HG02852 (cell line): ENCODE results near the gene SFSWAP.
"Not testable (repeated sequence)": the region's sequence is repeated elsewhere in the genome, so short reads cannot be mapped to it uniquely, and the experiment has no call there.

Experiments
- ATAC-seq: cut with Tn5 transposase; IDR thresholded peaks from one replicate; pipeline ENCODE4 v1.9.1; 2021; ENCODE audit warnings: mild to moderate bottlenecking, moderate library complexity; ENCODE audit not compliant: unreplicated experiment

SFSWAP gene

GRCh38 chr12:131756441-131756840, 45.6 kb downstream of the SFSWAP start:
- no peak for ATAC-seq

- ATAC-seq: no peak
Measured at GRCh38 chr12:131757111-131757510, 46.2 kb downstream of the SFSWAP start.

- no peak for ATAC-seq
Measured at GRCh38 chr12:131758016-131758739, 47.3 kb downstream of the SFSWAP start.

- no peak for ATAC-seq
Measured at GRCh38 chr12:131759176-131759575, 48.3 kb downstream of the SFSWAP start.

- no peak for ATAC-seq
Measured at GRCh38 chr12:131761638-131762037, 50.7 kb downstream of the SFSWAP start.

- ATAC-seq: no peak
Measured at GRCh38 chr12:131764738-131765137, 53.8 kb downstream of the SFSWAP start.

- no peak for ATAC-seq
Measured at GRCh38 chr12:131765961-131766360, 55.1 kb downstream of the SFSWAP start.

- no peak for ATAC-seq
Measured at GRCh38 chr12:131766382-131767107, 55.7 kb downstream of the SFSWAP start.

GRCh38 chr12:131770120-131770519, 59.2 kb downstream of the SFSWAP start:
- no peak for ATAC-seq

GRCh38 chr12:131771965-131772364, 61.1 kb downstream of the SFSWAP start:
- no peak for ATAC-seq

- ATAC-seq: peak; percentile 79
Measured at GRCh38 chr12:131773582-131774221, 62.8 kb downstream of the SFSWAP start.

GRCh38 chr12:131774576-131775391, 63.9 kb downstream of the SFSWAP start:
- ATAC-seq: no peak

- no peak for ATAC-seq
Measured at GRCh38 chr12:131775392-131776236, 64.7 kb downstream of the SFSWAP start.

GRCh38 chr12:131776237-131776889, 65.5 kb downstream of the SFSWAP start:
- ATAC-seq: no peak

- ATAC-seq: not testable (repeated sequence)
Measured at GRCh38 chr12:131777269-131777668, 66.4 kb downstream of the SFSWAP start.

- ATAC-seq: no peak
Measured at GRCh38 chr12:131779027-131779426, 68.1 kb downstream of the SFSWAP start.

GRCh38 chr12:131782061-131782460, 71.2 kb downstream of the SFSWAP start:
- no peak for ATAC-seq

- peak; percentile 50 for ATAC-seq
Measured at GRCh38 chr12:131783915-131784541, 73.1 kb downstream of the SFSWAP start.
